ENCODE data around the gene IGSF9.

IGSF9 gene

DNA sequence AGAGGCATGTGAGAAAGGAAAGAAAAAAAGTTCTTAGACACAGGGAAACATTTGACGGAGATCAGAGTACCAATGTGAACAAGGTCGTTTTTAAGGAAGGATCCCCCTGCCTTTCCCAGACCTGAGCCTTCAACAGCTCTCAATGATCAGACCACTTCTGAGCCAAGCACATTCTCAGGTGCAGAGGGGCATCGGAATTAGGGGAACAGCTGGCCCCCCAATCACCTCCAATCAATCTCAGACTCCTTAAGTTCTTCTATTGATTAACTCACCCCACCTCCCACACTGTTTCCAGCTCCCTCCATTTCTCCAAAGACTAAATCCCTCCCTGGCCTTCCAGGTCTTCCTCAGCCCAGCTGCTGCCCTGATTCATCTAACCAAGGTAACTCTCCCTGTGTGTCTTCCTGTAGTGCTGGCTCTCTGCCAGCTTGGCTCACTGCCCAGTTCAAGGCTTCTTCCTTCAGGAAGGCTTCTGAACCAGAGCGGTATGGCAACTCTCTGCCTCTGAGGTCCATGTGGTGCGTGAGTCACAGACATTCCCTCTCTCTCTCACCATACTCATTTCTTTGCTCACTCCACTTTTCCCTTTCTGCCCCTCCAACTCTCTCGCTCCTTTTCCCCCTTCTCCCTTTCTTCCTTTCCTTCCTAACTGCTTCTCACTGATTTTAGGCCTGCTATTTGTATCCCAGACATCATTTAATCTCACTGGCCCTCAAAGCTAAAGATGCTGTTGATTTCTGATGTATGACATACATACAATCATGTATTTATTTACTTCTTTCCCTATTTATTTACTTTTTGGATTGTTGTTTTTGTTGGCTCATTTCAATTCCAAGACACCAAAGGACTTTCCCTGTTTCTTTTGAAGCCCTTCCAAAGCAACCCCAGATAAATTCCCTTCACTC, 63.5 kb downstream of the IGSF9 start:
- no peaks in the 10 kb centered on the region for H4K20me1 ChIP-seq (ENCODE audit: insufficient read depth, low read length)
- no peaks in the 10 kb centered on the region for H3K79me2 ChIP-seq (ENCODE audit: low read length)
- peaks cover 11% of the 10 kb centered on the region for H3K4me1 ChIP-seq (ENCODE audit: low read length)
- no peak overlapping the region for H3K27ac ChIP-seq (ENCODE audit: low read length)
- no peak overlapping the region for H3K4me3 ChIP-seq (ENCODE audit: low read length)
- no peak overlapping the region for H3K9ac ChIP-seq (ENCODE audit: low read length)
- peaks cover 5% of the 10 kb centered on the region; the same call in 1 of the 2 replicates for H3K27me3 ChIP-seq (ENCODE audit: low read depth, low read length)
- no peak overlapping the region for H2AFZ ChIP-seq (ENCODE audit: low read depth, low read length)
- no peaks in the 10 kb centered on the region for H3K9me3 ChIP-seq (ENCODE audit: insufficient read depth, low read length)
- H3K4me2 ChIP-seq (ENCODE audit: low read length), result no peak overlapping the region
- TF ChIP-seq, protein P1, sequence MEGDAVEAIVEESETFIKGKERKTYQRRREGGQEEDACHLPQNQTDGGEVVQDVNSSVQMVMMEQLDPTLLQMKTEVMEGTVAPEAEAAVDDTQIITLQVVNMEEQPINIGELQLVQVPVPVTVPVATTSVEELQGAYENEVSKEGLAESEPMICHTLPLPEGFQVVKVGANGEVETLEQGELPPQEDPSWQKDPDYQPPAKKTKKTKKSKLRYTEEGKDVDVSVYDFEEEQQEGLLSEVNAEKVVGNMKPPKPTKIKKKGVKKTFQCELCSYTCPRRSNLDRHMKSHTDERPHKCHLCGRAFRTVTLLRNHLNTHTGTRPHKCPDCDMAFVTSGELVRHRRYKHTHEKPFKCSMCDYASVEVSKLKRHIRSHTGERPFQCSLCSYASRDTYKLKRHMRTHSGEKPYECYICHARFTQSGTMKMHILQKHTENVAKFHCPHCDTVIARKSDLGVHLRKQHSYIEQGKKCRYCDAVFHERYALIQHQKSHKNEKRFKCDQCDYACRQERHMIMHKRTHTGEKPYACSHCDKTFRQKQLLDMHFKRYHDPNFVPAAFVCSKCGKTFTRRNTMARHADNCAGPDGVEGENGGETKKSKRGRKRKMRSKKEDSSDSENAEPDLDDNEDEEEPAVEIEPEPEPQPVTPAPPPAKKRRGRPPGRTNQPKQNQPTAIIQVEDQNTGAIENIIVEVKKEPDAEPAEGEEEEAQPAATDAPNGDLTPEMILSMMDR (IDR thresholded peaks at IDR 0.05; ENCODE audit: low read depth, low read length), result no peak
- no peaks in the 10 kb centered on the region for H3K36me3 ChIP-seq (replicated peaks; ENCODE audit: low read depth, low read length)

DNA sequence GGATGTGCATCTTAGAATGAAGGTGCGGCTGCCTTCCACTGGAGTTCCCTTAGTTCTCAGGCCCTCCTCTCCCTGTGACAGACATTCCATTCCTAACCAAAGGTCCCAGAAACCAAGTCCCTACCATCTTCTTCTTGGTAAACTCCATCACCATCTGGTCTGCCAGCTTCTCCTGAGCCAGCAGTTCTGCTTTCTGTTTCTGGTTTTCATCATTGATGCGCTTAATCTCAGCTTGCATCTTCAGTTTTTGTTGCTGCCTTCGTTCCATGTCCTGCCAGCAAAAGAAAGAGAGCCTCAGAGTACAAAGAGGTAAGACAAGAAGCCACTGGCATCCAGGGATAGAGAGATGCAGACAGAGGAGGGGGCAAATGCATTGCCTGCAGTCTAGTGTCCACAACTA, 65.0 kb downstream of the IGSF9 start:
- H3K4me1 ChIP-seq (ENCODE audit: low read length), result peaks cover 11% of the 10 kb centered on the region
- H3K27me3 ChIP-seq (ENCODE audit: low read depth, low read length), result peaks cover 5% of the 10 kb centered on the region; the same call in 1 of the 2 replicates
- H3K27ac ChIP-seq (ENCODE audit: low read length), result no peak overlapping the region
- H3K36me3 ChIP-seq (replicated peaks; ENCODE audit: low read depth, low read length), result no peaks in the 10 kb centered on the region
- no peak overlapping the region for H3K9ac ChIP-seq (ENCODE audit: low read length)
- H4K20me1 ChIP-seq (ENCODE audit: insufficient read depth, low read length), result no peaks in the 10 kb centered on the region
- H3K9me3 ChIP-seq (ENCODE audit: insufficient read depth, low read length), result no peaks in the 10 kb centered on the region
- H3K4me2 ChIP-seq (ENCODE audit: low read length), result no peak overlapping the region
- no peak overlapping the region for H2AFZ ChIP-seq (ENCODE audit: low read depth, low read length)
- H3K79me2 ChIP-seq (ENCODE audit: low read length), result no peaks in the 10 kb centered on the region
- no peak overlapping the region for H3K4me3 ChIP-seq (ENCODE audit: low read length)
- TF ChIP-seq, protein P1 (IDR thresholded peaks at IDR 0.05; ENCODE audit: low read depth, low read length), result no peak
- TF ChIP-seq EZH2phosphoT487 (IDR thresholded peaks at IDR 0.05; ENCODE audit: low read depth), result no peak

DNA sequence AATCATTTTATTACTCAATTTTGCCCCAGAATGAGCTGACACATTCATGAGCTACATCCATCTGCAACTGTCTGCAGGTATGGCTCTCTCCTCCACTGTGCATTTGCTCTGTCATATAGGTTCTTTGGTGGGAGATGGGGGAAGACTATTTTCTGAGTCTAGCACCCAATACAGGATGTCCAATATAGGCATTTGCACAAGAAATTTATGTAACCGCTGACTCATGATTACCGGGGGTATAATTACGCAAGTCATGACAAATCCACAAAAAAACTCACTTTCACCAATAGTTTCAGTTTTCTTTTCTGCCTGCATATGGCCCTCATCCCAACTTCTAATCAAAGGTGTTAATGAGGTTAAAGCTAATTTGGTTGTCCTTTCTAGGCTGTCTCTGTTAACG, 65.4 kb downstream of the IGSF9 start:
- Histone ChIP-seq H4K20me1 (ENCODE audit: insufficient read depth, low read length) (no peaks in the 10 kb centered on the region), H3K4me1 (ENCODE audit: low read length) (peaks cover 11% of the 10 kb centered on the region), H3K36me3 (replicated peaks; ENCODE audit: low read depth, low read length) (no peaks in the 10 kb centered on the region), H3K4me2 (ENCODE audit: low read length) (0 out of 2 replicates have a peak overlapping the region, but pooled peaks have one; percentile 0), H3K79me2 (ENCODE audit: low read length) (no peaks in the 10 kb centered on the region), H3K9ac (ENCODE audit: low read length) (no peak overlapping the region), H3K27ac (ENCODE audit: low read length) (no peak overlapping the region), H2AFZ (ENCODE audit: low read depth, low read length) (no peak overlapping the region), H3K9me3 (ENCODE audit: insufficient read depth, low read length) (no peaks in the 10 kb centered on the region), H3K27me3 (ENCODE audit: low read depth, low read length) (peaks cover 5% of the 10 kb centered on the region; the same call in 1 of the 2 replicates), H3K4me3 (ENCODE audit: low read length) (no peak overlapping the region)
- TF ChIP-seq EZH2phosphoT487 (IDR thresholded peaks at IDR 0.05; ENCODE audit: low read depth), result no peak
- TF ChIP-seq, protein P1 (IDR thresholded peaks at IDR 0.05; ENCODE audit: low read depth, low read length), result no peak

DNA sequence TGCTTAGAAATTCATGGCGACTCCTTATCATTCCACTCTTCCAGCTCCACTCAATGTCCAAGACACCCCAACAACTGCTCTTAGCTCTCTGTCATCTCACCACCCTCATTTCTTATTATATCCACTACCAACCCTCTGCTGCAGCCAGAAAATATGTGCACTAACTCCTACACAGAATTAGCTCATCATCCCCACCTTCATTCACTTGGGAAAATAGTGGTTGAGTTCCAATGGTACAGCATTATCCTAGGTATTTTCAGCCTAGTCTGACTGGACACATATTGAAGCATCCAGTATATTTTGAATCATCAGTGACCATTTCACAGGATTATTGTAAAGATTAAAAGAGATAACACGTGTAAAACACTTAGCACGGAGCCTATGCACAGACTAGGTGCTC, 66.3 kb downstream of the IGSF9 start:
- H3K4me1 ChIP-seq (ENCODE audit: low read length), result peaks cover 11% of the 10 kb centered on the region
- peaks cover 5% of the 10 kb centered on the region; the same call in 1 of the 2 replicates for H3K27me3 ChIP-seq (ENCODE audit: low read depth, low read length)
- no peak overlapping the region for H2AFZ ChIP-seq (ENCODE audit: low read depth, low read length)
- TF ChIP-seq, protein P1 (IDR thresholded peaks at IDR 0.05; ENCODE audit: low read depth, low read length), result no peak
- TF ChIP-seq EZH2phosphoT487 (IDR thresholded peaks at IDR 0.05; ENCODE audit: low read depth), result no peak
- no peaks in the 10 kb centered on the region for H3K79me2 ChIP-seq (ENCODE audit: low read length)
- no peak overlapping the region for H3K4me3 ChIP-seq (ENCODE audit: low read length)
- H3K36me3 ChIP-seq (replicated peaks; ENCODE audit: low read depth, low read length), result no peaks in the 10 kb centered on the region
- no peak overlapping the region for H3K4me2 ChIP-seq (ENCODE audit: low read length)
- no peak overlapping the region for H3K9ac ChIP-seq (ENCODE audit: low read length)
- H4K20me1 ChIP-seq (ENCODE audit: insufficient read depth, low read length), result no peaks in the 10 kb centered on the region
- H3K27ac ChIP-seq (ENCODE audit: low read length), result no peak overlapping the region
- no peaks in the 10 kb centered on the region for H3K9me3 ChIP-seq (ENCODE audit: insufficient read depth, low read length)
